H9 (cell line): Measurements from ENCODE around the gene GDPD4. TPM values are rescaled to one million over a fixed set of nuclear protein-coding genes. Genes with fewer than 3 reads are reported as not detected.

Source experiments
- DNase-seq: peaks from one replicate; pipeline ENCODE4 v3.0.0-alpha.2; 2017
- H2AFZ ChIP-seq: one replicate; pipeline ENCODE4 v1.6.1; 2013; ENCODE audit warnings: mild to moderate bottlenecking, low read length, control low read depth, moderate library complexity
- H2AK5ac ChIP-seq: 2 replicates; pipeline ENCODE4 v1.6.1; 2013; ENCODE audit warnings: low read length, control low read depth, mixed read lengths; ENCODE audit not compliant: insufficient read length
- H2BK120ac ChIP-seq: one replicate; pipeline ENCODE4 v1.6.1; 2013; ENCODE audit warnings: low read depth, mild to moderate bottlenecking, low read length, control low read depth, inconsistent platforms; ENCODE audit not compliant: poor library complexity, severe bottlenecking
- H2BK12ac ChIP-seq: 2 replicates; pipeline ENCODE4 v1.6.1; 2013; ENCODE audit warnings: low read length, control low read depth, mixed read lengths, low read depth; ENCODE audit not compliant: insufficient read length
- H2BK15ac ChIP-seq: 2 replicates; pipeline ENCODE4 v1.6.1; 2013; ENCODE audit warnings: low read depth, low read length, control low read depth
- H2BK20ac ChIP-seq: one replicate; pipeline ENCODE4 v1.6.1; 2013; ENCODE audit warnings: low read depth, mild to moderate bottlenecking, low read length, control low read depth, inconsistent platforms; ENCODE audit not compliant: poor library complexity, severe bottlenecking
- H2BK5ac ChIP-seq: 2 replicates; pipeline ENCODE4 v1.6.1; 2013; ENCODE audit warnings: low read length, control low read depth, mixed read lengths; ENCODE audit not compliant: insufficient read length
- H3K14ac ChIP-seq: 2 replicates; pipeline ENCODE4 v1.6.1; 2013; ENCODE audit warnings: low read length, control low read depth; ENCODE audit not compliant: insufficient read depth
- H3K18ac ChIP-seq: 2 replicates; pipeline ENCODE4 v1.6.1; 2013; ENCODE audit warnings: low read depth, mild to moderate bottlenecking, mixed read lengths, low read length, control low read depth; ENCODE audit not compliant: insufficient read length
- H3K23ac ChIP-seq: 2 replicates; pipeline ENCODE4 v1.6.1; 2013; ENCODE audit warnings: low read length, control low read depth, mixed read lengths, low read depth; ENCODE audit not compliant: insufficient read length
- H3K23me2 ChIP-seq: 2 replicates; pipeline ENCODE4 v1.6.1; 2013; ENCODE audit warnings: low read depth, mild to moderate bottlenecking, mixed read lengths, low read length, control low read depth; ENCODE audit not compliant: insufficient read length, poor library complexity, severe bottlenecking
- H3K27ac ChIP-seq: 2 replicates; pipeline ENCODE4 v1.5.1; 2013; ENCODE audit warnings: low read length, control low read depth, mixed read lengths, low read depth; ENCODE audit not compliant: insufficient read length
- H3K27me3 ChIP-seq: 2 replicates; pipeline ENCODE4 v1.6.1; 2013; ENCODE audit warnings: low read length, control low read depth, inconsistent platforms; ENCODE audit not compliant: insufficient read depth
- H3K4ac ChIP-seq: 2 replicates; pipeline ENCODE4 v1.6.1; 2013; ENCODE audit warnings: low read depth, mild to moderate bottlenecking, control low read depth, inconsistent platforms, low read length, moderate library complexity
- H3K4me1 ChIP-seq: 2 replicates; pipeline ENCODE4 v1.6.1; 2013; ENCODE audit warnings: low read length, control low read depth, inconsistent platforms; ENCODE audit not compliant: insufficient read depth
- H3K4me2 ChIP-seq: 2 replicates; pipeline ENCODE4 v1.6.1; 2013; ENCODE audit warnings: low read length, control low read depth, mixed read lengths; ENCODE audit not compliant: insufficient read length, insufficient read depth
- H3K56ac ChIP-seq: 2 replicates; pipeline ENCODE4 v1.6.1; 2013; ENCODE audit warnings: low read depth, mild to moderate bottlenecking, mixed read lengths, low read length, control low read depth; ENCODE audit not compliant: insufficient read length
- H3K79me1 ChIP-seq: 2 replicates; pipeline ENCODE4 v1.6.1; 2013; ENCODE audit warnings: low read depth, mild to moderate bottlenecking, moderate library complexity, low read length, control low read depth, inconsistent platforms; ENCODE audit not compliant: insufficient read depth, poor library complexity, severe bottlenecking
- H3K79me2 ChIP-seq: 2 replicates; pipeline ENCODE4 v1.6.1; 2013; ENCODE audit warnings: low read length, control low read depth, inconsistent platforms; ENCODE audit not compliant: insufficient read depth
- H3K9ac ChIP-seq: 2 replicates; pipeline ENCODE4 v1.6.1; 2013; ENCODE audit warnings: low read length, control low read depth, mixed read lengths; ENCODE audit not compliant: insufficient read length; ENCODE audit errors: extremely low read depth
- H3K9me3 ChIP-seq: one replicate; pipeline ENCODE4 v1.6.1; 2013; ENCODE audit warnings: low read depth, low read length, inconsistent platforms; ENCODE audit not compliant: control insufficient read depth
- H3T11ph ChIP-seq: one replicate; pipeline ENCODE4 v1.6.1; 2013; ENCODE audit warnings: mild to moderate bottlenecking, low read length, control low read depth, inconsistent platforms
- H4K20me1 ChIP-seq: one replicate; pipeline ENCODE4 v1.6.1; 2013; ENCODE audit not compliant: control insufficient read depth, insufficient read length, insufficient read depth
- H4K5ac ChIP-seq: 2 replicates; pipeline ENCODE4 v1.6.1; 2013; ENCODE audit warnings: low read depth, mild to moderate bottlenecking, mixed read lengths, low read length, control low read depth; ENCODE audit not compliant: insufficient read length
- H4K8ac ChIP-seq: replicated peaks from 2 replicates; pipeline ENCODE4 v1.6.1; 2013; ENCODE audit warnings: low read length, control low read depth, mixed read lengths, low read depth; ENCODE audit not compliant: insufficient read length
- H4K91ac ChIP-seq: 2 replicates; pipeline ENCODE4 v1.6.1; 2013; ENCODE audit warnings: low read depth, mild to moderate bottlenecking, moderate library complexity, mixed read lengths, low read length, control low read depth; ENCODE audit not compliant: insufficient read length
- H3K27ac Mint-ChIP-seq, 3 experiments: 2 replicates in 2 of 3; 3 replicates in 1 of 3; pipeline ENCODE4 v1.8.0; 2020 to 2021; ENCODE audit warnings: mixed read lengths in 3 of 3, mild to moderate bottlenecking in 1 of 3, moderate library complexity in 1 of 3
- H3K27me3 Mint-ChIP-seq: 2 replicates; pipeline ENCODE4 v1.8.0; 2021; ENCODE audit warnings: low read depth, mild to moderate bottlenecking, moderate library complexity, mixed read lengths
- H3K36me3 Mint-ChIP-seq, 3 experiments: 2 replicates in 2 of 3; 3 replicates in 1 of 3; pipeline ENCODE4 v1.8.0; 2020 to 2021; ENCODE audit warnings: low read depth in 3 of 3, mixed read lengths in 3 of 3; ENCODE audit not compliant: insufficient read depth in 1 of 3
- H3K4me1 Mint-ChIP-seq, 2 experiments: 2 replicates each; pipeline ENCODE4 v1.8.0; 2020; ENCODE audit warnings: mixed read lengths in 2 of 2
- H3K4me3 Mint-ChIP-seq, 2 experiments: 2 replicates in 1 of 2; 3 replicates in 1 of 2; pipeline ENCODE4 v1.8.0; 2020 to 2021; ENCODE audit warnings: mild to moderate bottlenecking in 2 of 2, mixed read lengths in 2 of 2, moderate library complexity in 1 of 2
- H3K9me3 Mint-ChIP-seq, 2 experiments: 2 replicates in 1 of 2; 3 replicates in 1 of 2; pipeline ENCODE4 v1.8.0; 2020; ENCODE audit warnings: mild to moderate bottlenecking in 2 of 2, mixed read lengths in 2 of 2, moderate library complexity in 1 of 2
- CTCF ChIP-seq: fragments of 200-600 bp; sonication (generic); conservative IDR thresholded peaks from 3 replicates; pipeline ENCODE4 v1.8.0; 2021; ENCODE audit warnings: antibody characterized with exemption, mild to moderate bottlenecking
- total RNA-seq: library from RNA; stranded (reverse); gene quantifications from 2 replicates; pipeline ENCODE4 v1.2.1, GENCODE V29; 2021

GDPD4 gene
- total RNA-seq, 1 experiment from 2014 or later = not detected

- no peak overlapping the region for H3T11ph ChIP-seq
- H2AK5ac ChIP-seq = no peak overlapping the region
- H3K14ac ChIP-seq = no peak overlapping the region
- H3K18ac ChIP-seq = no peak overlapping the region
- H3K79me2 ChIP-seq = no peaks in the 10 kb centered on the region
- H3K4me2 ChIP-seq = no peak overlapping the region
- H3K23me2 ChIP-seq = no peaks in the 10 kb centered on the region
- H3K23ac ChIP-seq = no peak overlapping the region
- no peaks in the 10 kb centered on the region for H3K4me1 ChIP-seq
- no peak overlapping the region for H3K27ac ChIP-seq
- no peaks in the 10 kb centered on the region for H3K27me3 Mint-ChIP-seq
- H3K4me3 Mint-ChIP-seq = no peak overlapping the region
- H2BK15ac ChIP-seq = no peak overlapping the region
- no peak overlapping the region for H3K9ac ChIP-seq
- H2AFZ ChIP-seq = no peak overlapping the region
- no peaks in the 10 kb centered on the region for H3K36me3 Mint-ChIP-seq
- no peak overlapping the region for H2BK5ac ChIP-seq
- H2BK12ac ChIP-seq = no peak overlapping the region
- no peak overlapping the region for H3K27ac Mint-ChIP-seq
- no peaks in the 10 kb centered on the region for H3K9me3 ChIP-seq
- H2BK120ac ChIP-seq = no peak overlapping the region
- DNase-seq = no peak
- H3K27me3 ChIP-seq = no peaks in the 10 kb centered on the region
- H4K20me1 ChIP-seq = no peaks in the 10 kb centered on the region
- no peak overlapping the region for H3K4ac ChIP-seq
- H3K79me1 ChIP-seq = no peaks in the 10 kb centered on the region
- TF ChIP-seq CTCF = no peak
- H4K91ac ChIP-seq = no peak overlapping the region
- H4K5ac ChIP-seq = no peak overlapping the region
- no peaks in the 10 kb centered on the region for H3K4me1 Mint-ChIP-seq
- H2BK20ac ChIP-seq = no peak overlapping the region
- no peak overlapping the region for H3K56ac ChIP-seq
- no peak overlapping the region for H4K8ac ChIP-seq
- H3K9me3 Mint-ChIP-seq = peaks cover 2 to 3% of the 10 kb centered on the region in 2 experiments; a peak in 1 of 5 replicates
These were observed 64.6 kb downstream of the GDPD4 start for GRCh38 chr11:77236901-77237300.
